ENCODE measurements around the gene B2M. TPM values are rescaled to one million over a fixed set of nuclear protein-coding genes. Genes with fewer than 3 reads are reported as not detected.

Gene B2M
- total RNA-seq, 1 donor from 2014 or later, result 3,396 TPM

GRCh38 chr15:44670087-44670950 lies 41.0 kb upstream of the B2M start:
- intact Hi-C loops (cut with micrococcal nuclease), result no loop called here
- DNase-seq, result no peak
- CTCF ChIA-PET, result interaction anchor here (0.7 to 1.9 kb wide), 4 partner anchors 40 to 86 kb away, joined by 3 to 9 read pairs (median 4); partner anchors contain the start of genes B2M and PATL2
- Mint-ChIP-seq H3K4me1 (peaks cover 88% of the 10 kb centered on the region), H3K4me3 (peak overlapping the region; percentile 42), H3K27me3 (no peaks in the 10 kb centered on the region), H3K9me3 (no peaks in the 10 kb centered on the region), H3K36me3 (ENCODE audit: low read depth) (peaks cover 2% of the 10 kb centered on the region), H3K27ac (peak overlapping the region; percentile 95)
- TF ChIP-seq, protein P1, sequence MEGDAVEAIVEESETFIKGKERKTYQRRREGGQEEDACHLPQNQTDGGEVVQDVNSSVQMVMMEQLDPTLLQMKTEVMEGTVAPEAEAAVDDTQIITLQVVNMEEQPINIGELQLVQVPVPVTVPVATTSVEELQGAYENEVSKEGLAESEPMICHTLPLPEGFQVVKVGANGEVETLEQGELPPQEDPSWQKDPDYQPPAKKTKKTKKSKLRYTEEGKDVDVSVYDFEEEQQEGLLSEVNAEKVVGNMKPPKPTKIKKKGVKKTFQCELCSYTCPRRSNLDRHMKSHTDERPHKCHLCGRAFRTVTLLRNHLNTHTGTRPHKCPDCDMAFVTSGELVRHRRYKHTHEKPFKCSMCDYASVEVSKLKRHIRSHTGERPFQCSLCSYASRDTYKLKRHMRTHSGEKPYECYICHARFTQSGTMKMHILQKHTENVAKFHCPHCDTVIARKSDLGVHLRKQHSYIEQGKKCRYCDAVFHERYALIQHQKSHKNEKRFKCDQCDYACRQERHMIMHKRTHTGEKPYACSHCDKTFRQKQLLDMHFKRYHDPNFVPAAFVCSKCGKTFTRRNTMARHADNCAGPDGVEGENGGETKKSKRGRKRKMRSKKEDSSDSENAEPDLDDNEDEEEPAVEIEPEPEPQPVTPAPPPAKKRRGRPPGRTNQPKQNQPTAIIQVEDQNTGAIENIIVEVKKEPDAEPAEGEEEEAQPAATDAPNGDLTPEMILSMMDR (IDR thresholded peaks at IDR 0.05), result no peak
- POLR2A ChIA-PET, result interaction anchor here (0.6 to 3.3 kb wide), 8 partner anchors 7 to 66 kb away, joined by 3 to 84 read pairs (median 8); partner anchors contain the start of genes B2M, PATL2 and TRIM69
- ATAC-seq (ENCODE audit: low read depth), result peak; percentile 14

DNA sequence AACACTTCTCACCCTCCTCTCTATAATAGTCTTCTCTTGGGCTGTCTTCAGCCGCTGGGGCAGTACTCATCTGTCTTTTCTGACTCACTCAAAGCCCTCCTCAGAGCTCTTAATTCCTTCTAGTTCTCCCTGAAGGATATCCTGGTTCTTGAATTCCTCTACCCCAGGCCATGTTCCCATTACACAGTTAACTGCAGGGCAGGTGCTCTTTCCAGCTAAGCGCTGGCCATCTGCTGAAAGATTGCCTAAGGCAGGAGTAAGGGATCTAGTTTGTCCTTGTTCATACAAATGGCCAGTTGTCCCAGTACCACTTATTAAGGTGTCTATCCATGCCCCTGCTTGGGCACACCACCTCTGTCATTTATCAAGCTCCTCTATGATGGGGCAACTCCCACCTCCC lies 37.7 kb upstream of the B2M start:
- Mint-ChIP-seq H3K36me3 (ENCODE audit: low read depth) (no peaks in the 10 kb centered on the region), H3K4me1 (peaks cover 90% of the 10 kb centered on the region), H3K4me3 (no peak overlapping the region), H3K27ac (peak overlapping the region; percentile 71), H3K9me3 (peaks cover 3% of the 10 kb centered on the region), H3K27me3 (no peaks in the 10 kb centered on the region)
- DNase-seq, result no peak
- POLR2A ChIA-PET, result interaction anchor here (0.6 to 4.2 kb wide), 7 partner anchors 10 to 55 kb away, joined by 3 to 43 read pairs (median 4); partner anchors contain the start of genes B2M, PATL2 and SPG11
- intact Hi-C loops (cut with micrococcal nuclease), result no loop called here
- TF ChIP-seq, protein P1 (IDR thresholded peaks at IDR 0.05), result no peak
- no peak for ATAC-seq (ENCODE audit: low read depth)
- CTCF ChIA-PET, result interaction anchor here (0.6 to 1.8 kb wide), 3 partner anchors 10 to 70 kb away, joined by 3 to 7 read pairs (median 3); no protein-coding TSS in a partner anchor

GRCh38 chr15:44675911-44676310 lies 35.4 kb upstream of the B2M start:
- DNase-seq (no peak), ATAC-seq (ENCODE audit: low read depth) (peak; percentile 41)
- TF ChIP-seq, protein P1 (IDR thresholded peaks at IDR 0.05), result no peak
- ChIA-PET CTCF (interaction anchor here (1.8 kb wide), 1 partner anchor 35 kb away, joined by 10 read pairs; the partner anchor contains the start of genes B2M and PATL2), POLR2A (interaction anchor here (1.3 to 4.2 kb wide), 6 partner anchors 35 to 60 kb away, joined by 3 to 112 read pairs (median 24); partner anchors contain the start of genes B2M, PATL2 and TRIM69)
- Mint-ChIP-seq H3K27ac (peak overlapping the region; percentile 83), H3K36me3 (ENCODE audit: low read depth) (no peaks in the 10 kb centered on the region), H3K4me3 (peak overlapping the region; percentile 52), H3K4me1 (peaks cover 81% of the 10 kb centered on the region), H3K9me3 (peaks cover 3% of the 10 kb centered on the region), H3K27me3 (no peaks in the 10 kb centered on the region)
- intact Hi-C loops (cut with micrococcal nuclease), result loop anchor here (2.0 kb wide), 1 partner anchor 15 kb away; no protein-coding TSS in a partner anchor

DNA sequence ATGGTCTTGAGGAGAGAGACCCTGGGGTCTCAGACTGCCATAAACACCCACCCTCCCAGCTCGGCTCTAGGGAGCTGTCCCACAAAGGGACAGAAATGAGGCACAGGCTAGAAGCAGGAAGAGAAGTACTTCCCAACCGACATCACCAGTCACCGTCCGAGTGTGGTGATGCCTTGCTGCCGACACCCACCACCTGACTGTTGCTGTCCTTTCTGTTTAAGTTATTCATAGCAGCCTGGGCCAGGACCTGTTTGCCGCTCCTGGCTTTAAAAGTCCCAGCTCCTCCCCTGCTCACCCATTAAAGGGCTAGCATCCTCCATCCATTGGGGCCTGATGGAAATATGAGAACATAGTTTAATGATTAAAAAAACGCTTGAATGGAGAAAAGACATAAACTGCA lies 34.6 kb upstream of the B2M start:
- peak overlapping the region; percentile 83 for H3K27ac Mint-ChIP-seq
- DNase-seq (no peak), ATAC-seq (ENCODE audit: low read depth) (peak; percentile 29)
- peaks cover 3% of the 10 kb centered on the region for H3K9me3 Mint-ChIP-seq
- ChIA-PET POLR2A (interaction anchor here (0.8 to 3.5 kb wide), 8 partner anchors 7 to 51 kb away, joined by 3 to 112 read pairs (median 4); partner anchors contain the start of genes B2M, PATL2 and SPG11), CTCF (interaction anchor here (1.8 to 2.2 kb wide), 2 partner anchors 13 to 34 kb away, joined by 10 to 16 read pairs; partner anchors contain the start of genes B2M, PATL2 and SPG11)
- H3K36me3 Mint-ChIP-seq (ENCODE audit: low read depth), result no peaks in the 10 kb centered on the region
- peaks cover 78% of the 10 kb centered on the region for H3K4me1 Mint-ChIP-seq
- TF ChIP-seq, protein P1 (IDR thresholded peaks at IDR 0.05), result no peak
- no peaks in the 10 kb centered on the region for H3K27me3 Mint-ChIP-seq
- H3K4me3 Mint-ChIP-seq, result peak overlapping the region; percentile 32
- intact Hi-C loops (cut with micrococcal nuclease), result loop anchor here (1.0 to 2.0 kb wide), 2 partner anchors 13 to 14 kb away; partner anchors contain the start of gene SPG11
